GM20000 (cell line): ENCODE measurements around the gene RTP5.
"Not testable (repeated sequence)": the region's sequence is repeated elsewhere in the genome, so short reads cannot be mapped to it uniquely, and the experiment has no call there.

Experiments
- DNase-seq: peaks from one replicate; pipeline ENCODE4 v3.0.0; 2012; ENCODE audit warnings: low spot score
- TF ChIP-seq, protein P1 (sequence below): IDR thresholded peaks from 2 replicates; pipeline ENCODE4 v1.5.1; 2012; ENCODE audit warnings: mild to moderate bottlenecking, control low read depth; ENCODE audit errors: extremely low read depth, missing control alignments

The RTP5 gene

DNA sequence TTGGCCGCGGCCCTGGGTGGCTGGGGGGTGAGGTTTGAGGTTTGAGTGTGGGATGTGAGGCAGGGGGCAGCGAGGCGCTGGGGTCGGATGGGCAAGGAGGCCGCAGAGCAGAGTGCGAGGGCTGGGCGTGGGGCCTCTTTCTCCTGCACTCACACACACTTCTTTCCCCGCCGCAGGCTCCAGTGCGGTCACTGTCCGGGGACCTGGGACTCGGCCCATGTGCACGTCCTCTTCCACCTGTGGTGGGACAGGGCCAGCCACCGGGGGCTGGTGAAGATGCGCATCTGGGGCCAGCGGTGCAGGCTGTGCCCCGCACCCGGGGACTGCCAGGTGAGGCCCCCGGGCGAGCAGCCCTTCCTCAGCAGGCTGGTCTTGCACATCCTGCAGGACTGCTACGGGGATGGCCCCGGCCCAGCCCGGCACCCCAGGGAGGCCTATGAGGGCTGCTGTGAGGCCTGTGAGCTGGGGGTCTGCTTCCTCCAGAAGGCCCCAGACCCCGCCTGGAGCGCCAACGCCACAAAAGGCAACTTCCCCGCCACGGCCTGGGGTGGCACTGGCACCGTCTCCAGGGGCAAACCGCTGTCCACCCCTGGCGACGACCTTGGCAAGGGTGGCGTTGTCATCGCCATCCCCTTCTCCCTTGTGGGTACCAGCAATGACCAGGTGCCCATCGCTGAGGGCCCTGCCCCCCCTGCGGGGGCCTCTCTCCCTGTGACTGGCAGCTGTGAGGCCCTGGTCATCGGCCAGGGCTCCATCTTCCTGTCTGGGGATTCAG is 2.2 kb downstream of the RTP5 start:
- no peak for DNase-seq
- TF ChIP-seq, protein P1, sequence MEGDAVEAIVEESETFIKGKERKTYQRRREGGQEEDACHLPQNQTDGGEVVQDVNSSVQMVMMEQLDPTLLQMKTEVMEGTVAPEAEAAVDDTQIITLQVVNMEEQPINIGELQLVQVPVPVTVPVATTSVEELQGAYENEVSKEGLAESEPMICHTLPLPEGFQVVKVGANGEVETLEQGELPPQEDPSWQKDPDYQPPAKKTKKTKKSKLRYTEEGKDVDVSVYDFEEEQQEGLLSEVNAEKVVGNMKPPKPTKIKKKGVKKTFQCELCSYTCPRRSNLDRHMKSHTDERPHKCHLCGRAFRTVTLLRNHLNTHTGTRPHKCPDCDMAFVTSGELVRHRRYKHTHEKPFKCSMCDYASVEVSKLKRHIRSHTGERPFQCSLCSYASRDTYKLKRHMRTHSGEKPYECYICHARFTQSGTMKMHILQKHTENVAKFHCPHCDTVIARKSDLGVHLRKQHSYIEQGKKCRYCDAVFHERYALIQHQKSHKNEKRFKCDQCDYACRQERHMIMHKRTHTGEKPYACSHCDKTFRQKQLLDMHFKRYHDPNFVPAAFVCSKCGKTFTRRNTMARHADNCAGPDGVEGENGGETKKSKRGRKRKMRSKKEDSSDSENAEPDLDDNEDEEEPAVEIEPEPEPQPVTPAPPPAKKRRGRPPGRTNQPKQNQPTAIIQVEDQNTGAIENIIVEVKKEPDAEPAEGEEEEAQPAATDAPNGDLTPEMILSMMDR: no peak

DNA sequence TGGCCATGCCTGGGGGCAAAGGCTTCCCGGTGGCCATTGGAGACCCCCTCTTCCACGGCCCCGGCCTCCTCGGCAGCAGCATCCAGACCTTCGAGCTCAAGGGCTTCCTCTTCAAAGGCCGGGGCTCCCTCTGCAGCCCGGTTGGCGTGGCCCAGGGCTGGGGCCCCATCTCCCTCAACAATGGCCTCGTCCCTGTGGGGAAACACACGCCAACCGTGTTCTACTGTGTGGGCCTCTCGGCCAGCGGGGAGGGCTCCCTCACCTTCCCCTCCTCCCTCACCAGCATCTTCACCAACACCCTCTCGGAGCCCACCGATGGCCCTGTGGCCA is 2.7 kb downstream of the RTP5 start:
- DNase-seq: no peak
- TF ChIP-seq, protein P1: no peak

DNA sequence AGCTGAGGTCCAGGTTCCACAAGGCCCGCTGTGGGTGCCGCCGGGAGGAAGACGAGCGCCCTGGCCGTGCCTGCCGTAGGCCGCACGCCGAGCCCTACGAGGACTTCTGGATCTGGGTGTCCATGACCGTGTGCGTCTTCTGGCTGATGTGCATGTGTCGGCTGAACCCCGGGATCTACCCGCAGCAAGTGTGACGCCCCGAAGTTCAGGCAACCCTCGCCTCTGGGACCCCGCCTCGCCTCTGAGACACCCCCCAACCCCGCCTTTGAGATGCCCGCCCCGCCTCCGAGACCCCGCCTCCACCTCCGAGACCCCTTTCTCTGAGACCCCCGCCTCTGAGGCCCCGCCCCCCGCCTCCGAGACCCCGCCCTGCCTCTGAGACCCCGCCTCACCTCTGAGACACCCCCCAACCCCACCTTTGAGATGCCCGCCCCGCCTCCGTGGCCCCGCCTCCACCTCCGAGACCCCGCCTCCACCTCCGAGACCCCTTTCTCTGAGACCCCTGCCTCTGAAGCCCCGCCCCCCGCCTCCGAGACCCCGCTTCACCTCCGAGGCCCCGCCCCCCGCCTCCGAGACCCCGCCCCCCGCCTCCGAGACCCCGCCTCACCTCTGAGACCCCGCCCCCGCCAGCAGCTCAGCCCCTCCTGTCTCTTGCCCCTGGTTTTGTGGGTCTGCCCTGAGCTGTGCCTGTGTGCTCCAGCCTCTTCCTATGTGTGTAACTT is 3.7 kb downstream of the RTP5 start:
- TF ChIP-seq, protein P1: no peak
- DNase-seq: no peak

- no peak for DNase-seq
- TF ChIP-seq, protein P1: no peak
Observed at GRCh38 chr2:241873803-241874110, 4.2 kb downstream of the RTP5 start.

DNA sequence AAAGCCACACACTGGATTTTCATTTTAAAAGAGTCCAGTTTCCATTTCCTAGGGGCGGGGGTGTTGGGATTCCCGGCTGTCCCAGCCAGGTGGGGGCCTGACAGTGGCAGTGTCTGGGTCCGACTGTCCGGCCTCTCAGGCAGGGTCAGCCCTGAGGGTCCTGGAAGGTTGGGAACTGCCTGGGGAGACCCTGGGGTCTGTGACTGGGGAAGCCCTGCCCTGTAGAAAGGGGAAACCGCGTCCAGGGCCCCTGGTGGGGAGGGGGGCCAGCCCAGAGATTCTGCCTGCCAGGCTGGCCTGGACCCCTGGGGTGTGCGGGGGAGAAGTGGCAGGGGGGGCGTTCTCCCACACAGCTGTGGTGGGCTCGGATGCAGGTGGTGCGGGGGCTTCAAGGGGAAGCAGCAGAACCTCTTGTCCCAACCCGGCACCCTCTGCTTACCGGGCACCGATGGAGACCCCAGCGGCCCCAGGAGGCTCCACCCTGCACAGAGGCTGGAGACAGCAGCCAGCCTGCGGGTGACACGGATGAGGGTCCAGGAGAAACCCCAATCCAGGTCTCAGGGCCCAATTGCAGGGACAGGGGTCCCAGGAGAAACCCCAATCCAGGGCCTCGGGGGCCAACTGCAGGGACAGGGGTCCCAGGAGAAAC is 4.9 kb downstream of the RTP5 start:
- TF ChIP-seq, protein P1: no peak
- DNase-seq: no peak

DNA sequence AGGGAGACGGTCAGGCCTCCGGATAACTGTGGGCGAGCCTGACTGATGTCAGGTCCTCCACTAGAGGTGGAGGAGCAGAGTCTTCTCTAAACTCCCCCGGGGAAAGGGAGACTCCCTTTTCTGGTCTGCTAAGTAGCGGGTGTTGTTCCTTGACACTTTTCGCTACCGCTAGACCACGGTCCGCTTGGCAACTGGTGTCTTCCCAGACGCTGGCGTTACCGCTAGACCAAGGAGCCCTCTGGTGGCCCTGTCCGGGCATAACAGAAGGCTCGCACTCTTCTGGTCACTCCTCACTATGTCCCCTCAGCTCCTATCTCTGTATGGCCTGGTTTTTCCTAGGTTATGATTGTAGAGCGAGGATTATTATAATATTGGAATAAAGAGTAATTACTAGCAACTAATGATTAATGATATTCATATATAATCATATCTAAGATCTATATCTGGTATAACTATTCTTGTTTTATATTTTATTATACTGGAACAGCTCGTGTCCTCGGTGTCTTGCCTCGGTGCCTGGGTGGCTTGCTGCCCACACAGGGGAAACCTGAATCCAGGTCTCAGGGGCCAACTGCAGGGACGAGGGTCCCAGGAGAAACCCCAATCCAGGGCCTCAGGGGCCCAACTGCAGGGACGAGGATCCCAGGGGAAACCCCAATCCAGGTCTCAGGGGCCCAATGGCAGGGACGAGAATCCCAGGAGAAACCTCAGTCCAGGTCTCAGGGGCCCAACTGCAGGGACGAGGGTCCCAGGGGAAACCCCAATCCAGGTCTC is 6.4 kb downstream of the RTP5 start:
- DNase-seq: not testable (repeated sequence)

- TF ChIP-seq, protein P1: no peak
- no peak for DNase-seq
Observed at GRCh38 chr2:241876528-241877196, 7.1 kb downstream of the RTP5 start.
